Activated CD8-positive, alpha-beta memory T cell treated with anti-CD3 and anti-CD28 coated beads for 4 hours (primary cell): ENCODE results near the gene CEP85L.

ENCODE experiments used
- DNase-seq, 2 donors: peaks; one replicate each; pipeline ENCODE4 v3.0.0-alpha.2; 2020; ENCODE audit warnings: low read depth in 2 of 2

The CEP85L gene

GRCh38 chr6:118621799-118622470 lies 29.5 kb downstream of the CEP85L start:
- DNase-seq = no peak

GRCh38 chr6:118620202-118620601 lies 31.2 kb downstream of the CEP85L start:
- no peak for DNase-seq

- peak; percentile 39 to 44 for DNase-seq
These were observed 32.6 kb downstream of the CEP85L start for GRCh38 chr6:118618676-118619377.

- no peak for DNase-seq
These were observed 34.0 kb downstream of the CEP85L start for GRCh38 chr6:118617417-118617816.

GRCh38 chr6:118611334-118611733 lies 40.1 kb downstream of the CEP85L start:
- no peak for DNase-seq

- DNase-seq = no peak
These were observed 44.5 kb downstream of the CEP85L start for GRCh38 chr6:118606858-118607257.

GRCh38 chr6:118606268-118606667 lies 45.1 kb downstream of the CEP85L start:
- no peak for DNase-seq

- DNase-seq = no peak
These were observed 48.0 kb downstream of the CEP85L start for GRCh38 chr6:118603372-118603771.

GRCh38 chr6:118602300-118602699 lies 49.1 kb downstream of the CEP85L start:
- no peak for DNase-seq

GRCh38 chr6:118598324-118598723 lies 53.1 kb downstream of the CEP85L start:
- no peak for DNase-seq

- no peak for DNase-seq
These were observed 53.8 kb downstream of the CEP85L start for GRCh38 chr6:118597636-118598035.

- no peak for DNase-seq
These were observed 54.5 kb downstream of the CEP85L start for GRCh38 chr6:118596774-118597320.

- no peak for DNase-seq
These were observed 56.5 kb downstream of the CEP85L start for GRCh38 chr6:118594877-118595276.

- DNase-seq = no peak
These were observed 59.5 kb downstream of the CEP85L start for GRCh38 chr6:118591897-118592296.

- DNase-seq = no peak
These were observed 61.6 kb downstream of the CEP85L start for GRCh38 chr6:118589649-118590365.

GRCh38 chr6:118589186-118589585 lies 62.2 kb downstream of the CEP85L start:
- DNase-seq = no peak

GRCh38 chr6:118588626-118589025 lies 62.8 kb downstream of the CEP85L start:
- no peak for DNase-seq

GRCh38 chr6:118586746-118587485 lies 64.5 kb downstream of the CEP85L start:
- DNase-seq = no peak

- no peak for DNase-seq
These were observed 66.5 kb downstream of the CEP85L start for GRCh38 chr6:118584911-118585310.

GRCh38 chr6:118581489-118581959 lies 69.9 kb downstream of the CEP85L start:
- no peak for DNase-seq

- no peak for DNase-seq
These were observed 70.6 kb downstream of the CEP85L start for GRCh38 chr6:118580585-118581419.
